ENCODE results near the gene AOPEP.

DNA sequence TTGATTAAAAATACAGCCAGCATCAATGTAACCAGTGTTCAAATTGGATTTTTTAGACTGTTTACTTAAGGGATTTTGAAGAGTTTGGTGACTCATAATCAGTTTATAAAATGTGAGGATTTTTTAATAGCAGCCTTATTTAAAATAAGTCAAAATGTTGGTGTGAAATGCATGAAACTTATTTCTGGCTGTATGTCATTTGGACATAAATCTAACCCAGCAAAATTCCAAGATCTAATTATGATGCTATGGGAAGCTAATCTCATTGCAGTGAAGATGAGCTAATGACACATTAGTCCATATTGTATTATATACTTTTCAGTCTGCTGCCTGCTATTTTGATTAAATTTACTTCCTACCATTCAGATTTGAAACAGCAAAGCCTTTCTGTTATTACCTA, 140.3 kb downstream of the AOPEP start:
- TF ChIP-seq CTCF (IDR thresholded peaks at IDR 0.05) (no peak), POLR2A (IDR thresholded peaks at IDR 0.05) (no peak), EP300 (IDR thresholded peaks at IDR 0.05) (no peak)

All from suprapubic skin (tissue), 3 donors.